Upper lobe of left lung (tissue), 6 donors: ENCODE results near the gene RASEF. TPM values are rescaled to one million over a fixed set of nuclear protein-coding genes. Genes with fewer than 3 reads are reported as not detected.

Experiments used
- ATAC-seq, 2 donors: fragments of 200-7000 bp; cut with Tn5 transposase; one replicate each; pipeline ENCODE4 v1.9.1; 2022; ENCODE audit warnings: mild to moderate bottlenecking in 2 of 2, moderate library complexity in 2 of 2; ENCODE audit not compliant: low FRiP score in 2 of 2
- DNase-seq, 2 donors: peaks; one replicate each; pipeline ENCODE4 v3.0.0-alpha.2; 2019 to 2020
- H3K27ac ChIP-seq, 4 donors: fragments of 200-600 bp; sonication (generic); one replicate each; pipeline ENCODE4 v1.5.1; 2016 to 2019
- H3K27me3 ChIP-seq, 4 donors: fragments of 200-600 bp; sonication (generic); one replicate each; pipeline ENCODE4 v1.5.1; 2017 to 2019
- H3K36me3 ChIP-seq, 4 donors: fragments of 200-600 bp; sonication (generic); one replicate each; pipeline ENCODE4 v1.5.1; 2016 to 2019
- H3K4me1 ChIP-seq, 4 donors: fragments of 200-600 bp; sonication (generic); one replicate each; pipeline ENCODE4 v1.5.1; 2018 to 2019
- H3K4me3 ChIP-seq, 4 donors: fragments of 200-600 bp; sonication (generic); one replicate each; pipeline ENCODE4 v1.5.1; 2017 to 2019; ENCODE audit warnings: mild to moderate bottlenecking in 2 of 4, moderate library complexity in 1 of 4
- H3K9me3 ChIP-seq, 4 donors: fragments of 200-600 bp; sonication (generic); one replicate each; pipeline ENCODE4 v1.5.1; 2018 to 2019
- CTCF ChIP-seq, 6 experiments: fragments of 450-650 bp in 4 of 6; fragments of 200-600 bp in 2 of 6; sonication (generic) in 2 of 6; IDR thresholded peaks; one replicate each; pipeline ENCODE4 v1.5.1; 2016 to 2019; ENCODE audit warnings: antibody characterized with exemption in 6 of 6
- EP300 ChIP-seq, 4 donors: sonication (generic); formaldehyde crosslinking; IDR thresholded peaks; one replicate each; pipeline ENCODE4 v1.5.1; 2017; ENCODE audit warnings: antibody characterized with exemption in 4 of 4, control low read depth in 2 of 4
- POLR2A ChIP-seq, 4 donors: fragments of 450-650 bp; IDR thresholded peaks; one replicate each; pipeline ENCODE4 v1.5.1; 2016 to 2017; ENCODE audit warnings: antibody characterized with exemption in 4 of 4, mild to moderate bottlenecking in 2 of 4
- POLR2AphosphoS5 ChIP-seq, 2 donors: sonication (generic); formaldehyde crosslinking; IDR thresholded peaks; one replicate each; pipeline ENCODE4 v1.5.1; 2017; ENCODE audit warnings: antibody characterized with exemption in 2 of 2
- WGBS, 2 donors: methylation state at CpG; one replicate each; pipeline ENCODE4 v1.1.5; 2017 to 2018; 5-methylcytosine and 5-hydroxymethylcytosine counted together
- total RNA-seq, 6 donors: library from RNA; depleted of rRNA in 4 of 6; stranded (reverse); fragments of >200 nt in 4 of 6; gene quantifications; one replicate each; pipeline versions ENCODE4 v1.1.0 to v1.2.1, GENCODE V29; 2016 to 2021
- donor health status: DM: no; HTN: no; CAD: no; lungs with moderate emphysema.
- donor health status: DM: no; HTN: yes; CAD: no; lungs with severe emphysema.

The RASEF gene
- total RNA-seq, 6 donors from 2014 or later = 14.5 to 90.0 (median 18.0) TPM

GRCh38 chr9:82970359-82970758 is 92.6 kb downstream of the RASEF start:
- 78 to 81% methylated on average over 3 of the region's 3 CpGs for WGBS, 2 donors
- Histone ChIP-seq H3K4me1 (no peaks in the 10 kb centered on the region), H3K9me3 (no peaks in the 10 kb centered on the region), H3K4me3 (no peak overlapping the region), H3K36me3 (no peaks in the 10 kb centered on the region), H3K27ac (no peak overlapping the region), H3K27me3 (no peaks in the 10 kb centered on the region)
- DNase-seq (no peak), ATAC-seq (no peak)
- no peak for TF ChIP-seq POLR2AphosphoS5 (IDR thresholded peaks at IDR 0.05)
- no peak for TF ChIP-seq POLR2A (IDR thresholded peaks at IDR 0.05)
- no peak for TF ChIP-seq CTCF (IDR thresholded peaks at IDR 0.05)
- TF ChIP-seq EP300 (IDR thresholded peaks at IDR 0.05) = no peak

GRCh38 chr9:82969291-82969690 is 93.7 kb downstream of the RASEF start:
- Histone ChIP-seq H3K27me3 (no peaks in the 10 kb centered on the region), H3K9me3 (no peaks in the 10 kb centered on the region), H3K36me3 (no peaks in the 10 kb centered on the region), H3K4me3 (no peak overlapping the region), H3K27ac (no peak overlapping the region), H3K4me1 (no peaks in the 10 kb centered on the region)
- TF ChIP-seq POLR2AphosphoS5 (IDR thresholded peaks at IDR 0.05) = no peak
- no peak for TF ChIP-seq EP300 (IDR thresholded peaks at IDR 0.05)
- TF ChIP-seq POLR2A (IDR thresholded peaks at IDR 0.05) = no peak
- no peak for TF ChIP-seq CTCF (IDR thresholded peaks at IDR 0.05)
- ATAC-seq = no peak
- no peak for DNase-seq
- WGBS, 2 donors = 59 to 74% methylated on average over 4 of the region's 4 CpGs

- 71 to 77% methylated on average over 1 of the region's 1 CpG for WGBS, 2 donors
- Histone ChIP-seq H3K27ac (no peak overlapping the region), H3K9me3 (no peaks in the 10 kb centered on the region), H3K4me3 (no peak overlapping the region), H3K36me3 (no peaks in the 10 kb centered on the region), H3K27me3 (no peaks in the 10 kb centered on the region), H3K4me1 (no peaks in the 10 kb centered on the region)
- DNase-seq = no peak
- TF ChIP-seq CTCF (IDR thresholded peaks at IDR 0.05) = no peak
- TF ChIP-seq EP300 (IDR thresholded peaks at IDR 0.05) = no peak
- TF ChIP-seq POLR2A (IDR thresholded peaks at IDR 0.05) = no peak
- TF ChIP-seq POLR2AphosphoS5 (IDR thresholded peaks at IDR 0.05) = no peak
- no peak for ATAC-seq
Measured at GRCh38 chr9:82968816-82969215, 94.1 kb downstream of the RASEF start.

GRCh38 chr9:82968388-82968787 is 94.6 kb downstream of the RASEF start:
- TF ChIP-seq POLR2AphosphoS5 (IDR thresholded peaks at IDR 0.05) (no peak), POLR2A (IDR thresholded peaks at IDR 0.05) (no peak), EP300 (IDR thresholded peaks at IDR 0.05) (no peak), CTCF (IDR thresholded peaks at IDR 0.05) (no peak)
- Histone ChIP-seq H3K36me3 (no peaks in the 10 kb centered on the region), H3K4me3 (no peak overlapping the region), H3K4me1 (no peaks in the 10 kb centered on the region), H3K27ac (no peak overlapping the region), H3K27me3 (no peaks in the 10 kb centered on the region), H3K9me3 (no peaks in the 10 kb centered on the region)
- 77 to 82% methylated on average over 3 of the region's 3 CpGs for WGBS, 2 donors
- ATAC-seq (no peak), DNase-seq (no peak)

GRCh38 chr9:82961504-82962125 is 101.3 kb downstream of the RASEF start:
- no peaks in the 10 kb centered on the region for H3K4me1 ChIP-seq
- H3K9me3 ChIP-seq = no peaks in the 10 kb centered on the region
- ATAC-seq (peak; percentile 83), DNase-seq (peak in 1 of 2 donors; percentile 79)
- H3K4me3 ChIP-seq = no peak overlapping the region
- no peaks in the 10 kb centered on the region for H3K36me3 ChIP-seq
- no peaks in the 10 kb centered on the region for H3K27me3 ChIP-seq
- H3K27ac ChIP-seq = no peak overlapping the region
- TF ChIP-seq EP300 (IDR thresholded peaks at IDR 0.05) (no peak), CTCF (IDR thresholded peaks at IDR 0.05) (peak; percentile 29 to 79 (median 55))
- 22% methylated on average over 7 of the region's 7 CpGs for WGBS, 2 donors
